Right lobe of liver (tissue), 6 donors: ENCODE data around the gene EIF4H. TPM values are rescaled to one million over a fixed set of nuclear protein-coding genes. Genes with fewer than 3 reads are reported as not detected.
A peak's percentile ranks its signal among the peaks of the same experiment; 100 is the strongest.

ENCODE experiments used
- ATAC-seq, 4 donors: fragments of 200-7000 bp; cut with Tn5 transposase; one replicate each; pipeline ENCODE4 v1.9.1; 2020; ENCODE audit warnings: mild to moderate bottlenecking in 4 of 4, moderate library complexity in 4 of 4
- DNase-seq, 3 donors: peaks; one replicate each; pipeline ENCODE4 v3.0.0-alpha.2; 2020
- H3K27ac ChIP-seq, 3 donors: fragments of 200-600 bp; one replicate each; pipeline ENCODE4 v1.8.0; 2022
- H3K27me3 ChIP-seq, 2 donors: fragments of 200-600 bp; one replicate each; pipeline ENCODE4 v1.8.0; 2022
- H3K36me3 ChIP-seq, 4 donors: fragments of 200-600 bp; sonication (generic) in 1 of 4; one replicate each; pipeline versions ENCODE4 v1.5.1 to v1.8.0; 2017 to 2022; ENCODE audit warnings: control low read depth in 1 of 4
- H3K4me1 ChIP-seq, 4 donors: fragments of 200-600 bp; sonication (generic) in 1 of 4; one replicate each; pipeline versions ENCODE4 v1.5.1 to v1.8.0; 2017 to 2022; ENCODE audit warnings: control low read depth in 1 of 4
- H3K4me3 ChIP-seq, 3 donors: fragments of 200-600 bp; one replicate each; pipeline ENCODE4 v1.8.0; 2022
- H3K9me3 ChIP-seq, 4 donors: fragments of 200-600 bp; sonication (generic) in 1 of 4; one replicate each; pipeline versions ENCODE4 v1.5.1 to v1.8.0; 2017 to 2022; ENCODE audit warnings: control low read depth in 1 of 4
- CTCF ChIP-seq, 4 donors: fragments of 200-600 bp in 3 of 4; fragments of 450-650 bp in 1 of 4; IDR thresholded peaks; one replicate each; pipeline versions ENCODE4 v1.5.1 to v1.8.0; 2016 to 2022; ENCODE audit warnings: antibody characterized with exemption in 4 of 4, mild to moderate bottlenecking in 2 of 4
- POLR2A ChIP-seq: fragments of 450-650 bp; IDR thresholded peaks from one replicate; pipeline ENCODE4 v1.6.1; 2017; ENCODE audit warnings: antibody characterized with exemption, mild to moderate bottlenecking
- WGBS: methylation state at CpG from one replicate; pipeline ENCODE4 v1.1.6; 2018; ENCODE audit warnings: low coverage, low lambda C conversion rate; ENCODE audit not compliant: insufficient coverage; ENCODE audit errors: missing lambda C conversion rate; 5-methylcytosine and 5-hydroxymethylcytosine counted together
- intact Hi-C, 2 donors: fragments of 100-400 bp; cut with DNase I; formaldehyde crosslinking; loops; one replicate each; pipeline versions ENCODE4 v1.11.2 to v1.14.1; 2022
- total RNA-seq, 6 experiments: library from RNA; depleted of rRNA in 2 of 6; stranded (reverse); fragments of >200 nt in 2 of 6; fragmentation: NEBNext Ultra II Directional in 3 of 6; extraction: Animal tissue kit (Norgen Biotek cat#: 25700) in 3 of 6; gene quantifications; one replicate each; pipeline versions ENCODE4 v1.1.0 to v1.2.4, GENCODE V29; 2016 to 2023
- donor health status: DM: no; HTN: yes; CAD: no.
- donor health status: DM: no; HTN: no; CAD: no.
- donor health status: DM: no; HTN: no; CAD: no.
- donor health status: DM: no; HTN: yes; CAD: no.
- donor health status: DM: no; HTN: yes; CAD: no.

EIF4H gene
- total RNA-seq, 6 experiments from 2014 or later = 117 to 128 (median 118) TPM

- H3K9me3 ChIP-seq = no peaks in the 10 kb centered on the region
- TF ChIP-seq CTCF (IDR thresholded peaks at IDR 0.05) (no peak), POLR2A (no peak)
- peaks cover 0 to 5% (median 0%) of the 10 kb centered on the region in 4 donors for H3K36me3 ChIP-seq
- intact Hi-C loops = no loop called here
- H3K4me1 ChIP-seq = peaks cover 0 to 83% (median 19%) of the 10 kb centered on the region in 4 donors
- H3K4me3 ChIP-seq = no peak overlapping the region
- 66% methylated on average over 2 of the region's 5 CpGs for WGBS
- no peak for ATAC-seq
- no peak for DNase-seq
- H3K27ac ChIP-seq = no peak overlapping the region
- no peaks in the 10 kb centered on the region for H3K27me3 ChIP-seq
Observed at GRCh38 chr7:74181821-74182220, 7.7 kb downstream of the EIF4H start.

GRCh38 chr7:74182453-74183090 lies 8.4 kb downstream of the EIF4H start:
- peak in 1 of 3 donors; percentile 54 for DNase-seq
- peak; percentile 57 to 76 (median 76) for ATAC-seq
- Histone ChIP-seq H3K4me3 (no peak overlapping the region), H3K36me3 (no peaks in the 10 kb centered on the region), H3K9me3 (no peaks in the 10 kb centered on the region), H3K4me1 (peaks cover 0 to 80% (median 15%) of the 10 kb centered on the region in 4 donors), H3K27me3 (no peaks in the 10 kb centered on the region), H3K27ac (no peak overlapping the region)
- no peak for TF ChIP-seq POLR2A
- no peak for TF ChIP-seq CTCF (IDR thresholded peaks at IDR 0.05)
- WGBS = 54% methylated on average over 6 of the region's 6 CpGs
- intact Hi-C loops = no loop called here

- no peaks in the 10 kb centered on the region for H3K9me3 ChIP-seq
- no peak overlapping the region for H3K27ac ChIP-seq
- DNase-seq (peak in 1 of 3 donors; percentile 63), ATAC-seq (peak; percentile 57 to 82 (median 76))
- TF ChIP-seq POLR2A (no peak), CTCF (IDR thresholded peaks at IDR 0.05) (no peak)
- H3K27me3 ChIP-seq = no peaks in the 10 kb centered on the region
- peaks cover 0 to 75% (median 15%) of the 10 kb centered on the region in 4 donors for H3K4me1 ChIP-seq
- no peak overlapping the region for H3K4me3 ChIP-seq
- peaks cover 0 to 6% (median 0%) of the 10 kb centered on the region in 4 donors for H3K36me3 ChIP-seq
- 20% methylated on average over 3 of the region's 3 CpGs for WGBS
- intact Hi-C loops = no loop called here
Observed at GRCh38 chr7:74183142-74183541, 9.0 kb downstream of the EIF4H start.

GRCh38 chr7:74183653-74184450 lies 9.7 kb downstream of the EIF4H start:
- Histone ChIP-seq H3K4me3 (no peak overlapping the region), H3K36me3 (peaks cover 0 to 13% (median 3%) of the 10 kb centered on the region in 4 donors), H3K27ac (no peak overlapping the region), H3K4me1 (peaks cover 0 to 67% (median 15%) of the 10 kb centered on the region in 4 donors), H3K9me3 (no peaks in the 10 kb centered on the region), H3K27me3 (no peaks in the 10 kb centered on the region)
- intact Hi-C loops = no loop called here
- ATAC-seq (peak in 3 of 4 donors; percentile 13 to 25 (median 21)), DNase-seq (no peak)
- TF ChIP-seq POLR2A = no peak
- peak in 2 of 4 donors; percentile 6 to 24 for TF ChIP-seq CTCF (IDR thresholded peaks at IDR 0.05)
- WGBS = 46% methylated on average over 7 of the region's 7 CpGs
